IMR-90 (cell line): ENCODE data around the gene RHEX. TPM values are rescaled to one million over a fixed set of nuclear protein-coding genes. Genes with fewer than 3 reads are reported as not detected.

ENCODE experiments used
- ATAC-seq: fragments of 200-7000 bp; cut with Tn5 transposase; 2 replicates; pipeline ENCODE4 v1.9.1; 2020; ENCODE audit warnings: low read depth, mild to moderate bottlenecking, moderate library complexity
- BruUV-seq: library from RNA; stranded (reverse); fragments of 400-500 nt; replicated peaks from 2 replicates; lab custom pipeline; 2021; lab: Mats Ljungman, UMichigan
- CTCF ChIA-PET: fragments of 300-600 bp; formaldehyde crosslinking; extraction: SDS; loops from one replicate; lab custom pipeline; 2021; ENCODE audit warnings: antibody characterized with exemption; lab: Yijun Ruan, JAX
- POLR2A ChIA-PET: fragments of 300-600 bp; sonication (Branson Sonifier 250); formaldehyde crosslinking; loops from one replicate; lab custom pipeline; 2022; ENCODE audit warnings: antibody characterized with exemption; ENCODE audit not compliant: unreplicated experiment; lab: Charles Lee
- DNase-seq: peaks from one replicate; pipeline ENCODE4 v3.0.0; 2013
- H2AFZ ChIP-seq: replicated peaks from 2 replicates; pipeline ENCODE3; 2013; ENCODE audit warnings: low read length, mild to moderate bottlenecking; ENCODE audit not compliant: poor library complexity
- H2AK5ac ChIP-seq: 2 replicates; pipeline ENCODE4 v1.6.1; 2013; ENCODE audit warnings: low read depth, low read length, inconsistent platforms
- H2AK9ac ChIP-seq: replicated peaks from 2 replicates; pipeline ENCODE3; 2013; ENCODE audit warnings: mild to moderate bottlenecking, low read depth, low read length, moderate library complexity; ENCODE audit not compliant: poor library complexity
- H2BK120ac ChIP-seq: 2 replicates; pipeline ENCODE4 v1.6.1; 2013; ENCODE audit warnings: low read depth, low read length, inconsistent platforms
- H2BK15ac ChIP-seq: 3 replicates; pipeline ENCODE4 v1.6.1; 2013; ENCODE audit warnings: low read depth, low read length, inconsistent platforms
- H2BK20ac ChIP-seq: 2 replicates; pipeline ENCODE4 v1.6.1; 2013; ENCODE audit warnings: low read depth, mild to moderate bottlenecking, inconsistent platforms, low read length, moderate library complexity
- H2BK5ac ChIP-seq: 2 replicates; pipeline ENCODE4 v1.6.1; 2013; ENCODE audit warnings: mild to moderate bottlenecking, low read depth, low read length, inconsistent platforms; ENCODE audit not compliant: poor library complexity, severe bottlenecking
- H3K14ac ChIP-seq: replicated peaks from 2 replicates; pipeline ENCODE4 v1.6.1; 2013; ENCODE audit warnings: low read depth, low read length, inconsistent platforms
- H3K18ac ChIP-seq: 2 replicates; pipeline ENCODE4 v1.6.1; 2013; ENCODE audit warnings: low read depth, low read length, control low read depth
- H3K23ac ChIP-seq: 2 replicates; pipeline ENCODE4 v1.6.1; 2013; ENCODE audit warnings: low read depth, low read length, inconsistent platforms
- H3K27ac ChIP-seq: 2 replicates; pipeline ENCODE4 v1.5.1; 2013; ENCODE audit warnings: mild to moderate bottlenecking, control low read depth, low read length; ENCODE audit not compliant: insufficient read depth
- H3K27me3 ChIP-seq: 2 replicates; pipeline ENCODE4 v1.6.1; 2013; ENCODE audit warnings: low read length; ENCODE audit not compliant: control insufficient read depth, insufficient read depth
- H3K36me3 ChIP-seq: 2 replicates; pipeline ENCODE4 v1.6.1; 2013; ENCODE audit warnings: low read length, mixed read lengths; ENCODE audit not compliant: control insufficient read depth, insufficient read depth
- H3K4ac ChIP-seq: 2 replicates; pipeline ENCODE4 v1.6.1; 2013; ENCODE audit warnings: low read depth, low read length, inconsistent platforms
- H3K4me1 ChIP-seq: 2 replicates; pipeline ENCODE4 v1.6.1; 2013; ENCODE audit warnings: low read length, mixed read lengths; ENCODE audit not compliant: control insufficient read depth, insufficient read depth
- H3K4me2 ChIP-seq: 2 replicates; pipeline ENCODE4 v1.6.1; 2013; ENCODE audit warnings: low read depth, mild to moderate bottlenecking, control low read depth, low read length, moderate library complexity
- H3K4me3 ChIP-seq: 2 replicates; pipeline ENCODE4 v1.5.1; 2013; ENCODE audit warnings: low read depth, mild to moderate bottlenecking, control low read depth, low read length, moderate library complexity; ENCODE audit not compliant: insufficient read depth
- H3K56ac ChIP-seq: 2 replicates; pipeline ENCODE4 v1.6.1; 2013; ENCODE audit warnings: low read length, inconsistent platforms; ENCODE audit not compliant: insufficient read depth; ENCODE audit errors: extremely low read depth
- H3K79me1 ChIP-seq, 2 experiments: 2 replicates each; pipeline ENCODE4 v1.6.1; 2013; ENCODE audit warnings: low read length in 2 of 2, inconsistent platforms in 1 of 2, low read depth in 1 of 2
- H3K9ac ChIP-seq: 2 replicates; pipeline ENCODE4 v1.6.1; 2013; ENCODE audit warnings: low read depth, low read length, control low read depth
- H3K9me1 ChIP-seq: 2 replicates; pipeline ENCODE4 v1.6.1; 2013; ENCODE audit warnings: low read length, inconsistent platforms; ENCODE audit not compliant: insufficient read depth
- H3K9me3 ChIP-seq: 2 replicates; pipeline ENCODE4 v1.6.1; 2013; ENCODE audit warnings: low read length; ENCODE audit not compliant: control insufficient read depth, insufficient read depth
- H4K20me1 ChIP-seq: 2 replicates; pipeline ENCODE4 v1.6.1; 2013; ENCODE audit warnings: low read length, inconsistent platforms; ENCODE audit not compliant: insufficient read depth
- H4K5ac ChIP-seq: 2 replicates; pipeline ENCODE4 v1.6.1; 2013; ENCODE audit warnings: mild to moderate bottlenecking, low read depth, low read length, control low read depth
- H4K8ac ChIP-seq, 2 experiments: 2 replicates each; pipeline ENCODE4 v1.6.1; 2013; ENCODE audit warnings: low read depth in 2 of 2, low read length in 2 of 2, control low read depth in 1 of 2, inconsistent platforms in 1 of 2
- H4K91ac ChIP-seq: 2 replicates; pipeline ENCODE4 v1.6.1; 2013; ENCODE audit warnings: low read depth, low read length, inconsistent platforms; ENCODE audit not compliant: insufficient read depth
- BHLHE40 ChIP-seq: fragments of 150-350 bp; IDR thresholded peaks from 2 replicates; pipeline ENCODE4 v1.6.1; 2016; ENCODE audit warnings: mild to moderate bottlenecking, low read depth, low read length
- CEBPB ChIP-seq: IDR thresholded peaks from 2 replicates; pipeline ENCODE4 v1.6.1; 2012; ENCODE audit warnings: low read depth, low read length, improper control_type of control experiment
- CHD1 ChIP-seq: IDR thresholded peaks from 2 replicates; pipeline ENCODE4 v1.6.1; 2012; ENCODE audit warnings: low read depth, low read length, improper control_type of control experiment
- CTCF ChIP-seq: conservative IDR thresholded peaks from 2 replicates; pipeline ENCODE4 v1.5.1; 2012; ENCODE audit warnings: mild to moderate bottlenecking, low read depth, low read length, improper control_type of control experiment
- ELK1 ChIP-seq: fragments of 150-350 bp; IDR thresholded peaks from 2 replicates; pipeline ENCODE4 v1.6.1; 2016; ENCODE audit warnings: low read depth, mild to moderate bottlenecking, low read length, moderate library complexity, borderline replicate concordance
- FOS ChIP-seq: fragments of 150-350 bp; IDR thresholded peaks from 2 replicates; pipeline ENCODE4 v1.6.1; 2016; ENCODE audit warnings: low read depth, low read length
- MAFK ChIP-seq: IDR thresholded peaks from 2 replicates; pipeline ENCODE4 v1.6.1; 2012; ENCODE audit warnings: low read depth, low read length, improper control_type of control experiment
- MAZ ChIP-seq: IDR thresholded peaks from 2 replicates; pipeline ENCODE4 v1.6.1; 2012; ENCODE audit warnings: low read depth, mild to moderate bottlenecking, low read length, improper control_type of control experiment, moderate library complexity, borderline replicate concordance
- MXI1 ChIP-seq: IDR thresholded peaks from 2 replicates; pipeline ENCODE4 v1.6.1; 2012; ENCODE audit warnings: low read depth, mild to moderate bottlenecking, low read length, moderate library complexity, borderline replicate concordance
- NFE2L2 ChIP-seq: fragments of 150-350 bp; IDR thresholded peaks from 2 replicates; pipeline ENCODE4 v1.6.1; 2016; ENCODE audit warnings: low read depth, mild to moderate bottlenecking, low read length
- POLR2A ChIP-seq: IDR thresholded peaks from 2 replicates; pipeline ENCODE4 v1.6.1; 2012; ENCODE audit warnings: mild to moderate bottlenecking, low read depth, low read length
- RAD21 ChIP-seq: IDR thresholded peaks from 2 replicates; pipeline ENCODE4 v1.6.1; 2012; ENCODE audit warnings: low read length, improper control_type of control experiment
- RCOR1 ChIP-seq: IDR thresholded peaks from 2 replicates; pipeline ENCODE4 v1.6.1; 2012; ENCODE audit warnings: mild to moderate bottlenecking, low read length, improper control_type of control experiment; ENCODE audit not compliant: insufficient replicate concordance
- RFX5 ChIP-seq: IDR thresholded peaks from 2 replicates; pipeline ENCODE4 v1.8.0; 2012; ENCODE audit warnings: low read depth, mild to moderate bottlenecking, low read length, moderate library complexity
- SMC3 ChIP-seq: fragments of 150-350 bp; IDR thresholded peaks from 2 replicates; pipeline ENCODE4 v1.6.1; 2016; ENCODE audit warnings: low read depth, mild to moderate bottlenecking, antibody characterized with exemption, low read length, moderate library complexity
- WGBS, 2 experiments: methylation state at CpG; one replicate each; pipeline versions ENCODE4 v1.1.5 to v1.1.7; 2013; ENCODE audit warnings: missing lambda C conversion rate in 2 of 2; ENCODE audit not compliant: insufficient read length in 1 of 2; ENCODE audit errors: extremely low coverage in 2 of 2; 5-methylcytosine and 5-hydroxymethylcytosine counted together
- dilution Hi-C: fragments of 300-500 bp; cut with HindIII; formaldehyde crosslinking; loops from one replicate; pipeline ENCODE4 v1.14.3; 2018; ENCODE audit warnings: low sequenced_read_pairs; ENCODE audit not compliant: unreplicated experiment
- in situ Hi-C: fragments of 300-500 bp; cut with MboI; formaldehyde crosslinking; loops from 3 replicates; pipeline ENCODE4 v1.14.3; 2019; ENCODE audit warnings: low sequenced_read_pairs, inconsistent platforms, mixed read lengths
- intact Hi-C: fragments of 100-400 bp; cut with micrococcal nuclease; formaldehyde crosslinking; loops from 2 replicates; pipeline ENCODE4 v1.10.0; 2022
- polyA plus RNA-seq, 3 experiments: library from polyadenylated mRNA; depleted of rRNA; stranded (reverse); fragments of >200 nt; gene quantifications; 2 replicates each; pipeline ENCODE4 v1.2.3, GENCODE V29; 2012; ENCODE audit warnings: low replicate concordance in 1 of 3
- total RNA-seq: library from RNA; depleted of rRNA; stranded (reverse); fragments of >200 nt; gene quantifications from 2 replicates; pipeline ENCODE4 v1.2.3, GENCODE V29; 2012
- TF ChIP-seq, protein P1 (sequence below): fragments of 150-350 bp; IDR thresholded peaks from 2 replicates; pipeline ENCODE4 v1.6.1; 2017; ENCODE audit warnings: mild to moderate bottlenecking, antibody characterized with exemption, low read length, low read depth

Gene RHEX
- total and polyA plus RNA-seq, 2 of the 4 experiments (the other 2 are of a cell fraction), result not detected

DNA sequence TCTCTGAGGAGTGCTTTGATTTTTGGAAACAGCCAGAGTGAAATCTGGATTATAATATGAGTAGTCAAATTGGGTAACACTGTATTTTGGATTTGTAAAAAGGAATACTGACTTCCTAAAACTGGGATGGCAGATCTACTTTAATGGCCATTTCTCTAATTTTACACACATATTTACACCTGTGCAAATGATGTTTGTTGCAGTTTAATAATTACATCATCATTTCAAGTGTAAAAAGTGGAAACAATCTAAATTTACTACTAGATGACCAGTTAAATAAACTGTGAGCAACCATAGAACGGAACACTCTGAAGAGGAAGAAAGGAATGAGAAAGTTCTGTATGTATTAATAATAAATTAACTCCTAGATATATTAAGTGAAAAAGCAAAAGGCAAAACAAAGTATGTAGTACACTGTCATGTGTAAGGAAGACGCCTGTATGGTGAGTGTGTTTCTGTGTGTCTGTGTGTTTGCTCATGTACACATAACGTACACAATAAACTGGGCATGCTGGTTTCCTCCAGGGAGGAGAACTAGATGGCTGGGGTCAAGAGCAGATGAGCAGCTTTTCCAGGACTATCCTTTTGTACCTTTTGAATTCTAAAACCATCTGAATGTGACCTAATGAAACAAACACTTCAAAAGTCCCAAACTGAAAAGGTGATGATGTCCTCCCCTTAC is 2.9 kb upstream of the RHEX start:
- no CpG with 5 or more reads among the region's 3 CpGs for WGBS, 2 experiments
- DNase-seq, result no peak
- Histone ChIP-seq H3K27me3 (peaks cover 38% of the 10 kb centered on the region), H3K4ac (no peak overlapping the region), H3K9me3 (no peaks in the 10 kb centered on the region), H3K4me3 (no peak overlapping the region), H2BK120ac (no peak overlapping the region), H4K91ac (no peak overlapping the region), H2BK15ac (no peak overlapping the region), H3K14ac (no peak overlapping the region), H2BK20ac (no peak overlapping the region), H3K18ac (no peak overlapping the region), H2AK5ac (no peak overlapping the region), H3K23ac (no peak overlapping the region), H3K56ac (no peak overlapping the region), H2AK9ac (no peak overlapping the region), H3K36me3 (no peaks in the 10 kb centered on the region), H2AFZ (no peak overlapping the region), H4K20me1 (no peaks in the 10 kb centered on the region), H4K8ac (no peak overlapping the region), H3K27ac (no peak overlapping the region), H2BK5ac (no peak overlapping the region), H3K4me2 (no peak overlapping the region), H3K9me1 (0 out of 2 replicates have a peak, but pooled peaks cover 3% of the 10 kb centered on the region), H3K4me1 (no peaks in the 10 kb centered on the region), H4K5ac (no peak overlapping the region), H3K79me1 (no peaks in the 10 kb centered on the region), H3K9ac (no peak overlapping the region)
- CTCF ChIA-PET, result no interaction called here
- POLR2A ChIA-PET, result no interaction called here
- BruUV-seq, result no TSS peak
- intact Hi-C loops, result no loop called here
- in situ Hi-C loops, result no loop called here
- TF ChIP-seq MAFK (no peak), RFX5 (no peak), ELK1 (no peak), SMC3 (no peak), RAD21 (no peak), CTCF (no peak), POLR2A (no peak), NFE2L2 (no peak), FOS (no peak), BHLHE40 (no peak), RCOR1 (no peak), CEBPB (no peak), MAZ (no peak), CHD1 (no peak), MXI1 (no peak)
- TF ChIP-seq, protein P1, sequence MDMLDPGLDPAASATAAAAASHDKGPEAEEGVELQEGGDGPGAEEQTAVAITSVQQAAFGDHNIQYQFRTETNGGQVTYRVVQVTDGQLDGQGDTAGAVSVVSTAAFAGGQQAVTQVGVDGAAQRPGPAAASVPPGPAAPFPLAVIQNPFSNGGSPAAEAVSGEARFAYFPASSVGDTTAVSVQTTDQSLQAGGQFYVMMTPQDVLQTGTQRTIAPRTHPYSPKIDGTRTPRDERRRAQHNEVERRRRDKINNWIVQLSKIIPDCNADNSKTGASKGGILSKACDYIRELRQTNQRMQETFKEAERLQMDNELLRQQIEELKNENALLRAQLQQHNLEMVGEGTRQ, result no peak
- dilution Hi-C loops, result no loop called here
- ATAC-seq, result no peak
